Stimulated activated CD4-positive, alpha-beta T cell treated with anti-CD3 and anti-CD28 coated beads, Interleukin-1b, Interleukin-23, amount 100 ng/mL, for 1 hour (primary cell): Measurements from ENCODE around the gene ALAS1.

Source experiments
- DNase-seq, 2 donors: peaks; one replicate each; pipeline ENCODE4 v3.0.0-alpha.2; 2020; ENCODE audit warnings: low read depth in 2 of 2

ALAS1 gene

GRCh38 chr3:52198643-52199608, 966 bp downstream of the ALAS1 start:
- no peak for DNase-seq

GRCh38 chr3:52200981-52201679, 3.2 kb downstream of the ALAS1 start:
- DNase-seq = no peak

- DNase-seq = no peak
These were observed 4.6 kb downstream of the ALAS1 start for GRCh38 chr3:52202384-52203077.

- no peak for DNase-seq
These were observed 5.7 kb downstream of the ALAS1 start for GRCh38 chr3:52203701-52204100.

- DNase-seq = no peak
These were observed 6.5 kb downstream of the ALAS1 start for GRCh38 chr3:52204337-52205073.

GRCh38 chr3:52205727-52206372, 7.9 kb downstream of the ALAS1 start:
- no peak for DNase-seq

GRCh38 chr3:52208556-52208955, 10.6 kb downstream of the ALAS1 start:
- no peak for DNase-seq

GRCh38 chr3:52210037-52210436, 12.1 kb downstream of the ALAS1 start:
- no peak for DNase-seq

GRCh38 chr3:52210550-52211046, 12.6 kb downstream of the ALAS1 start:
- no peak for DNase-seq

- no peak for DNase-seq
These were observed 13.4 kb downstream of the ALAS1 start for GRCh38 chr3:52211268-52211891.

- DNase-seq = no peak
These were observed 15.0 kb downstream of the ALAS1 start for GRCh38 chr3:52213005-52213404.

- no peak for DNase-seq
These were observed 15.9 kb downstream of the ALAS1 start for GRCh38 chr3:52213901-52214300.

- no peak for DNase-seq
These were observed 17.4 kb downstream of the ALAS1 start for GRCh38 chr3:52215351-52215750.

- no peak for DNase-seq
These were observed 18.8 kb downstream of the ALAS1 start for GRCh38 chr3:52216585-52217408.

GRCh38 chr3:52217409-52217805, 19.4 kb downstream of the ALAS1 start:
- no peak for DNase-seq

GRCh38 chr3:52218026-52218425, 20.1 kb downstream of the ALAS1 start:
- no peak for DNase-seq

GRCh38 chr3:52218454-52218853, 20.5 kb downstream of the ALAS1 start:
- no peak for DNase-seq

GRCh38 chr3:52218937-52219650, 21.1 kb downstream of the ALAS1 start:
- no peak for DNase-seq
